MM.1S (cell line): ENCODE measurements around the gene CHST13.

ENCODE experiments used
- EZH2 ChIP-seq: fragments of 300-600 bp; sonication (generic); optimal IDR thresholded peaks from 2 replicates; pipeline ENCODE3; 2017; ENCODE audit warnings: low read depth, mild to moderate bottlenecking, antibody characterized with exemption, low read length, mixed read lengths
- EZH2phosphoT487 ChIP-seq: fragments of 300-600 bp; sonication (generic); IDR thresholded peaks from 2 replicates; pipeline ENCODE4 v1.6.1; 2018; ENCODE audit warnings: antibody characterized with exemption, low read length
- TF ChIP-seq, protein P1 (sequence below): fragments of 300-600 bp; sonication (generic); IDR thresholded peaks from 2 replicates; pipeline ENCODE4 v1.5.1; 2016; ENCODE audit warnings: antibody characterized with exemption, low read length, mixed read lengths

DNA sequence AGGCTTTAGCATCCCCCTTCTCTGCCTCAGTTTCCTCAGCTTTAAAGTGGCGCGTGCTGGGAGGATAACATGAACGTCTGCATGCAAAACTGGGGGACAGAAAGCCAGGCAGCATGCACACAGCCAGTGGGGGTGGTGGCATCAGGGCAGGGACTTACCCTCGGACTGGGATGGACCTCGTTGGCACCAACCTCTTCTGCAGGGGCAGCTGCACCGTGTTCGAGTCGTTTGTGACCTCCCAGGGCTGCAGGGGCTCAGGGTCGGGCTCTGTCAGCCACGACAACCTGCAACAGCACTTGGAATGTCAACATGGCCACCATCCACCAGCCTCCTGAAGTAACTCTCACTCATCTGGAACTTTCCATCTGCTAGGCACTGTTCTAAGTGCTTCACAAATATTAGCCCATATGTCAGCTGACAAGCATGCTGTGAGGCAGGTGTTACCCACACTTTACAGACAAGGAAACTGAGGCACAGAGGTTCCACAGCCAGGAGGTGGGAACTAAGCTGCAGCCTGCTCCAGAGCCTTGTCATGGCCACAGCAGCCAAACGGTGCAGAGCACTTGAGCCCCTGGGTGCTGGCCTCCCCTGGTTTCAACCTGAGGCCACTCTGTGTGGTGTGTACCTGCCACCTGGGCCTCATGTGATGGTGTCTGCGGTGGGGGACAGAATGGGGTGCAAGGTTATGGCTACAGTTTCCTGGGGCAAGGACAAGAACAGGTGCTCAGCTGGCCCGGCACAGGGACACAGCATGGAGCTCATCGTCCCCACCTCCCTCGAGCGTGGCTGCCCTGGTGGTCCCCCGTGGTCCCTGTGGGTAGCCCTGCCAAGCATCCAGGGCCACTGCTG is 28.1 kb downstream of the CHST13 start:
- TF ChIP-seq EZH2 (no peak), EZH2phosphoT487 (no peak)
- TF ChIP-seq, protein P1, sequence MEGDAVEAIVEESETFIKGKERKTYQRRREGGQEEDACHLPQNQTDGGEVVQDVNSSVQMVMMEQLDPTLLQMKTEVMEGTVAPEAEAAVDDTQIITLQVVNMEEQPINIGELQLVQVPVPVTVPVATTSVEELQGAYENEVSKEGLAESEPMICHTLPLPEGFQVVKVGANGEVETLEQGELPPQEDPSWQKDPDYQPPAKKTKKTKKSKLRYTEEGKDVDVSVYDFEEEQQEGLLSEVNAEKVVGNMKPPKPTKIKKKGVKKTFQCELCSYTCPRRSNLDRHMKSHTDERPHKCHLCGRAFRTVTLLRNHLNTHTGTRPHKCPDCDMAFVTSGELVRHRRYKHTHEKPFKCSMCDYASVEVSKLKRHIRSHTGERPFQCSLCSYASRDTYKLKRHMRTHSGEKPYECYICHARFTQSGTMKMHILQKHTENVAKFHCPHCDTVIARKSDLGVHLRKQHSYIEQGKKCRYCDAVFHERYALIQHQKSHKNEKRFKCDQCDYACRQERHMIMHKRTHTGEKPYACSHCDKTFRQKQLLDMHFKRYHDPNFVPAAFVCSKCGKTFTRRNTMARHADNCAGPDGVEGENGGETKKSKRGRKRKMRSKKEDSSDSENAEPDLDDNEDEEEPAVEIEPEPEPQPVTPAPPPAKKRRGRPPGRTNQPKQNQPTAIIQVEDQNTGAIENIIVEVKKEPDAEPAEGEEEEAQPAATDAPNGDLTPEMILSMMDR, result no peak
